GM18499 (cell line): ENCODE data around the gene SPAG16.

Experiments
- ATAC-seq: cut with Tn5 transposase; IDR thresholded peaks from one replicate; pipeline ENCODE4 v1.9.1; 2021; ENCODE audit warnings: moderate number of reproducible peaks; ENCODE audit not compliant: insufficient read depth, unreplicated experiment

The SPAG16 gene

GRCh38 chr2:214401580-214401979 lies 1117.3 kb downstream of the SPAG16 start:
- no peak for ATAC-seq

GRCh38 chr2:214410128-214410775 lies 1126.0 kb downstream of the SPAG16 start:
- ATAC-seq = no peak

DNA sequence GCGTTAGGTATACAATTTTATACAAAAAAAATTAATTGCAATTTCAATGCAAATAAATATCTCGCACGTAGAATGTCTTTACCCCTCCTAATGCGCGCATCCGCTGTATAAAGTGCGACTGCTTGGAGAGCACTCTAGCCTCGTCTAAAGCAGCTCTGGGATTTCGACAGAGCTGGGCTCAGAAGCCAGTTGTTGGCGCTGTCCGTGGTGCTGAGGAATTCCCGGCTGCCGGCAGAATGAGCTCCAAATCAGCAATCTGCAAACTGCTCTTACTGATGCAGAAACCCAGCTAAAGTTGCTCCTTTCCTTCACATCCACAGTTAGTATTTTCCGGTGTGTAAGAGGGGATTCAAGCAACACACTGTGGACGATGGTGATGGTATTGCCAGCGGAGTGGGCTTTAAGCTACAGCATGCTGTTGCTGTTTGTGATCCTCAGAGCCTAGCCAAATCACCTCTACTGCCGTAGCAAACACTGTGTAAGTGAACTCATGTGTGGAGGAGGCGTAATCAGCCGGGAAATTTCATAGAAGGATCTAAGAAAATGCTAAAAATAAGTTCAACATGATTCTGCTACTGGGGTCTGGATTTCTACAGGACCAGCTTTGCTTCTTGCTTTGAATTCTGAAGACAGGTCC lies 1126.8 kb downstream of the SPAG16 start, which contains the start of gene VWC2L:
VWC2L (plus strand) TSS at position 137 of the 637 bp plus-strand sequence. CDS start 3,140 bp downstream, outside the sequence.
- ATAC-seq = no peak

DNA sequence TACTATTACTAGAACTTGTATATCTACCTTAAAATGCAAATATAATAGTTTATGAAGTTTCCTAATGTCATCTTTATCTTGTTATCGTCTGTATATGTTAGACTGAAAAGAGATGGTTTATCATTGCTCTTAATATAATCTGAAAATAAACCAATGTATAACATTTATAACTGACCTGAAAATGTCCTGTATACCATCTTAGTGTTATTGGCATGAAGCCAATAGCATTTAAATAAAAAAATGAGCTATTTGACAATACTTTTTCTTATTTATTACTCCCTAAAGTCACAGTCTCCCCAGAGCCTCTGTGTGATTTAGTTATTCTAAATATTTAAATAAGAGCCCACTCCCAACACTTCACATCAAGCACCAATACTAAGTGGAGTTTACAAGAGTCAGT lies 1128.4 kb downstream of the SPAG16 start:
- ATAC-seq = no peak

- no peak for ATAC-seq
These were observed 1152.2 kb downstream of the SPAG16 start for GRCh38 chr2:214436470-214436869.

GRCh38 chr2:214450118-214450894 lies 1166.0 kb downstream of the SPAG16 start:
- ATAC-seq = no peak

- no peak for ATAC-seq
These were observed 1167.4 kb downstream of the SPAG16 start for GRCh38 chr2:214451516-214452275.
